Nephron (organoid): ENCODE results near the gene FOXN4.

Experiments
- H3K27ac Mint-ChIP-seq, 3 experiments: 2 replicates each; pipeline ENCODE4 v1.8.0; 2020; ENCODE audit warnings: mixed read lengths in 3 of 3, mild to moderate bottlenecking in 2 of 3, moderate library complexity in 1 of 3
- H3K27me3 Mint-ChIP-seq: 2 replicates; pipeline ENCODE4 v1.8.0; 2021; ENCODE audit warnings: low read depth, mild to moderate bottlenecking, moderate library complexity, mixed read lengths
- H3K36me3 Mint-ChIP-seq: 2 replicates; pipeline ENCODE4 v1.8.0; 2020; ENCODE audit warnings: low read depth, mixed read lengths
- H3K4me1 Mint-ChIP-seq: 2 replicates; pipeline ENCODE4 v1.8.0; 2020; ENCODE audit warnings: mixed read lengths
- H3K4me3 Mint-ChIP-seq, 3 experiments: 2 replicates each; pipeline ENCODE4 v1.8.0; 2020; ENCODE audit warnings: mild to moderate bottlenecking in 3 of 3, mixed read lengths in 3 of 3, moderate library complexity in 2 of 3
- H3K9me3 Mint-ChIP-seq: 2 replicates; pipeline ENCODE4 v1.8.0; 2020; ENCODE audit warnings: mixed read lengths
- TF ChIP-seq, protein P1 (sequence below), 3 experiments: fragments of 200-600 bp; sonication (generic); IDR thresholded peaks; one replicate each; pipeline ENCODE4 v1.5.0; 2021; ENCODE audit warnings: antibody characterized with exemption in 3 of 3; ENCODE audit not compliant: unreplicated experiment in 3 of 3

FOXN4 gene

DNA sequence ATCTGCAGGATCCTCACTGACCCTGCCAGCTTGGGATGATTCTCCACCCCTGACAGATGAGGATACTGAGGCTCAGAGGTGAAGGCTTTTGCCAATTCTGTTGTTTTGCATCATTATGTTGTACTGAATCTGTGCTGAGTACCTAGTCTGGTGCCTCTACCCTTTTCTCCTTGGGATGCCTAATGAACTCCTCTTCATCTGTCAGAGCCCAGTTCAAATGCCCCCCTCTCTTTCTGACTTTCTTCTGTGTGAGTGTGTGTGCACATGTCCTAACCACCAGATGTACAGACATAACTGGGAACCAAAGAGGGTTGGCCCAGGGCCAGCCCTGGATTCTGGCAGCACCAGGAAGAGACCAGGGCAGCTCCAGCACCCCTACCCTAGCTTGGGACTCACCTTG, 22.8 kb downstream of the FOXN4 start:
- Mint-ChIP-seq H3K36me3 (no peaks in the 10 kb centered on the region), H3K27me3 (peaks cover 20% of the 10 kb centered on the region), H3K4me1 (no peaks in the 10 kb centered on the region), H3K4me3 (no peak overlapping the region), H3K9me3 (no peaks in the 10 kb centered on the region), H3K27ac (no peak overlapping the region)
- TF ChIP-seq, protein P1, sequence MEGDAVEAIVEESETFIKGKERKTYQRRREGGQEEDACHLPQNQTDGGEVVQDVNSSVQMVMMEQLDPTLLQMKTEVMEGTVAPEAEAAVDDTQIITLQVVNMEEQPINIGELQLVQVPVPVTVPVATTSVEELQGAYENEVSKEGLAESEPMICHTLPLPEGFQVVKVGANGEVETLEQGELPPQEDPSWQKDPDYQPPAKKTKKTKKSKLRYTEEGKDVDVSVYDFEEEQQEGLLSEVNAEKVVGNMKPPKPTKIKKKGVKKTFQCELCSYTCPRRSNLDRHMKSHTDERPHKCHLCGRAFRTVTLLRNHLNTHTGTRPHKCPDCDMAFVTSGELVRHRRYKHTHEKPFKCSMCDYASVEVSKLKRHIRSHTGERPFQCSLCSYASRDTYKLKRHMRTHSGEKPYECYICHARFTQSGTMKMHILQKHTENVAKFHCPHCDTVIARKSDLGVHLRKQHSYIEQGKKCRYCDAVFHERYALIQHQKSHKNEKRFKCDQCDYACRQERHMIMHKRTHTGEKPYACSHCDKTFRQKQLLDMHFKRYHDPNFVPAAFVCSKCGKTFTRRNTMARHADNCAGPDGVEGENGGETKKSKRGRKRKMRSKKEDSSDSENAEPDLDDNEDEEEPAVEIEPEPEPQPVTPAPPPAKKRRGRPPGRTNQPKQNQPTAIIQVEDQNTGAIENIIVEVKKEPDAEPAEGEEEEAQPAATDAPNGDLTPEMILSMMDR (IDR thresholded peaks at IDR 0.05; ENCODE audit: unreplicated experiment in 3 of 3) = no peak

DNA sequence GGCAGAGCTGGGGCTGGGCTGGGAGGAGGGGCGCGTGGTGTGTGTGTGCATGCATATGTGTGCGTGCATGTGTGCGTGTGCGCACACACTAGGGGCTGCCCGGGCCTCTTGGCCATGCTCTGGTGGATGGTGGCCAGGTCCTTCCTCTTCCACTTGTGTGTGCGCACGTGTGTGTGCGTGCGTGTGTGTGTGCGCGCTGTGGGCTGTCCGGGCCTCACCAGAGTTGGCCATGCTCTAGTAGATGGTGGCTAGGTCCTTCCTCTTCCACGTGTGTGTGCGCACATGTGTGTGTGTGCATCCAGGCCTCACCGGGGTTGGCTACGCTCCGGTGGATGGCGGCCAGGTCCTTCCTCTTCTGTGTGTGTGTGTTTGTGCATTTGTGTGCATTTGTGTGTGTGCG, 24.7 kb downstream of the FOXN4 start:
- Mint-ChIP-seq H3K27ac (no peak overlapping the region), H3K36me3 (no peaks in the 10 kb centered on the region), H3K27me3 (peaks cover 16% of the 10 kb centered on the region), H3K9me3 (no peaks in the 10 kb centered on the region), H3K4me3 (no peak overlapping the region), H3K4me1 (no peaks in the 10 kb centered on the region)
- TF ChIP-seq, protein P1 (IDR thresholded peaks at IDR 0.05; ENCODE audit: unreplicated experiment in 3 of 3) = no peak

DNA sequence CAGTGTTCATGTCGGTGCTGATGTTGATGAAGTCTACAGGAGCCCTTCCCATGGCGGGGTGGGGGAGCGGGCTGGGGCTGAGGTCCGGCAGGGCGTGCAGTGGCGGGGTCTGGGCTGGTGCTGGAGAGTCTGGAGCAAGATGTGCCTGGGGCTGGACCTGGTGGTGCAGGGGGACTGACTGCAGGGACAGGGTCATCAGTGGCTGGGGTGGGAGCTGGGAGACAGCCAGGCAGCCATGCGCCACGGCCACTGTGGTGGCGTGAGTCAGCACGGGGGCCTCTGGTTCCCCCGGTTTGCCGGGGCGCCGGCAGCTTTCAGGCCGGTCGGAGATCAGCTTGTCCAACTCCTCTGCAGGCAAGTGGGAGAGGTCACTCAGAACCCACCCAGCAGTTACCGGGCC, 27.6 kb downstream of the FOXN4 start:
- Mint-ChIP-seq H3K36me3 (no peaks in the 10 kb centered on the region), H3K4me1 (peaks cover 16% of the 10 kb centered on the region), H3K27ac (no peak overlapping the region), H3K4me3 (no peak overlapping the region), H3K27me3 (peaks cover 27% of the 10 kb centered on the region), H3K9me3 (no peaks in the 10 kb centered on the region)
- TF ChIP-seq, protein P1 (IDR thresholded peaks at IDR 0.05; ENCODE audit: unreplicated experiment in 3 of 3) = no peak

DNA sequence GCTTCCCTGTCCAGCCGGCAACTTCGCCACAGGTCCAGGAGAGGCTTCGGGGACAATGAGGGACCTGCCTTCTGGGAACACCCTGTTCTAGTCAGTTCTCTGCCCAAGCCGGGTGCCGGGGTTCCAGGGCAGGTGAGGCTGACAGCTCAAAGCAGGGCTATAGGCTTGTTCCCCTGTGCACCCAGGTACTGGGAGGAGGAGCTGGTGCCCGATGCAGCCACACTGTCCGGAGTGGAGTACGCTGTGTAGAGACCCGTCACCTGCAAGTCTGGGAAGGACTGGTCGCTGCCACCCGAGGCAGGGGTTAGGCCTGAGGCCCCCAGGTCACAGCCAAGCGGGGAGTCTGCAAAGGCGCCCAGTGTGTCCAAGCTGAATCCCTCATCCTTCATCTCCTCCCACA, 29.6 kb downstream of the FOXN4 start:
- no peaks in the 10 kb centered on the region for H3K9me3 Mint-ChIP-seq
- TF ChIP-seq, protein P1 (IDR thresholded peaks at IDR 0.05; ENCODE audit: unreplicated experiment in 3 of 3) = no peak
- no peak overlapping the region for H3K4me3 Mint-ChIP-seq
- no peak overlapping the region for H3K27ac Mint-ChIP-seq
- H3K27me3 Mint-ChIP-seq = peaks cover 35% of the 10 kb centered on the region
- no peaks in the 10 kb centered on the region for H3K36me3 Mint-ChIP-seq
- H3K4me1 Mint-ChIP-seq = peaks cover 16% of the 10 kb centered on the region

DNA sequence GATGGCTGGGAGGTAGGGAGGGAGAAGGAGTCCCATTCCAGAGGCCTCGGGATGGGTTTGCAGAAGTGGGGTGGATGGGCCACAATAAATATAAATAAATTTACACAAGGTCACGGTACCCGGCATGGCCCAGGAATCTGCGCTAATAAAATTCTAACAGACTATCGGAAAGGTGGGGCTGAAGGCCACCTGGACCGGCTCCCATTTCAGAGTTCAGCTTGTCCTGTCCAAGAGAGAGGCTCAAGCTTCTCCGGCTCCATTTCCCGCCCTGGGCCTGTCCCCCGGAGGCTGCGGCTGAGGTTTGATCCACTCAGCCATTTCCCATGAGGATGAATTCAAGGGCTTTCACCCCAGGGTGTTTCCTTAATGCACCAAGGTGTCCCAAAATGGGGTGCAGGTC, 30.2 kb downstream of the FOXN4 start:
- TF ChIP-seq, protein P1 (IDR thresholded peaks at IDR 0.05; ENCODE audit: unreplicated experiment in 3 of 3) = no peak
- Mint-ChIP-seq H3K4me1 (peaks cover 16% of the 10 kb centered on the region), H3K9me3 (no peaks in the 10 kb centered on the region), H3K4me3 (no peak overlapping the region), H3K27ac (peak overlapping the region in 2 of 3 experiments; percentile 30 to 42), H3K36me3 (no peaks in the 10 kb centered on the region), H3K27me3 (peaks cover 38% of the 10 kb centered on the region)

DNA sequence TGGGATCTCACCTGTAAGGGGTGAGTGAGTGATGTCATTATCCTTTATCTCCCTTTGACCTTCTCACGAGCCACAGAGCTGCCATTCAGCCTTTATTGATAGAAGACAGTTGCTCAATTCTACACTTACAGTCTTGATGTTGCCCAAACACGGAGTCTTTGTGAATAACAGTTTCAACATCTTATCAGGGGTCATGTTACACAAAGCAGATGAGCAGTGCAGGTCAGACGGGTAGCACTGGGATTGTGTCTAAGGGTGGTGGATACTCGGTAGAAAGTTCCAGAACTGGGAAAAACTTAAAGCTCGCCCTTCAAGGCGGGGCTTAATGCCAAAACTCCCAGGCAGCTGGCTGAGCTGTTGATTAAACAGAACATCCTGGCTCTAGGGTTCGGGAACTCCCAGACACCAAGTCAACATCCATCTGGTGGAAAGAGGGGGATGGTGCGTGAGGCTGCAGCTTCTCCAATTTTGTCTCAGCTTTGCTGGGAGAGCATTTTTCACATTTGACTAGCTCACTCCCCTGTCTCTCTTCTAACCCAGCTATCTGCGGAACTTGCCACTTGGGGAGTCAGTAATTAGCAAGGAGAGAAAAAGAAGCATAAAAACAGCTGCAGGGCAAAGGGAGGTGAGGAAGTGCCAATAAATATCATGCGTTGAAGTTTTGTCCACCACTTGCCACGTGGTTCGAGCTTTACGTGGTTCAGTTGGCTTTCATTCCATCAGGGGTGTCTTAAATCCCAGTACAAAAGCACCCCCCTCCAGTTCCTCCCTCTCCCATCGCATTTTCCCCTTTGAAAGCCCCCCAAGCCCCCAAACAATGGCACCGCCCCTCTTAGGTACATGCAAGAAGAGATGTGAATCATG, 31.0 kb downstream of the FOXN4 start:
- TF ChIP-seq, protein P1 (IDR thresholded peaks at IDR 0.05; ENCODE audit: unreplicated experiment in 3 of 3) = no peak
- H3K36me3 Mint-ChIP-seq = no peaks in the 10 kb centered on the region
- H3K27ac Mint-ChIP-seq = peak overlapping the region in 2 of 3 experiments; percentile 30 to 42
- no peaks in the 10 kb centered on the region for H3K9me3 Mint-ChIP-seq
- H3K27me3 Mint-ChIP-seq = peaks cover 46% of the 10 kb centered on the region
- H3K4me1 Mint-ChIP-seq = peaks cover 16% of the 10 kb centered on the region
- H3K4me3 Mint-ChIP-seq = no peak overlapping the region
